ENCODE measurements around the gene AKAP6.

GRCh38 chr14:32719601-32720000, 390.5 kb downstream of the AKAP6 start:
- no peak for TF ChIP-seq POLR2A (IDR thresholded peaks at IDR 0.05)
- no peak for TF ChIP-seq CTCF (IDR thresholded peaks at IDR 0.05)
